ENCODE measurements around the gene MED13L.

The MED13L gene

DNA sequence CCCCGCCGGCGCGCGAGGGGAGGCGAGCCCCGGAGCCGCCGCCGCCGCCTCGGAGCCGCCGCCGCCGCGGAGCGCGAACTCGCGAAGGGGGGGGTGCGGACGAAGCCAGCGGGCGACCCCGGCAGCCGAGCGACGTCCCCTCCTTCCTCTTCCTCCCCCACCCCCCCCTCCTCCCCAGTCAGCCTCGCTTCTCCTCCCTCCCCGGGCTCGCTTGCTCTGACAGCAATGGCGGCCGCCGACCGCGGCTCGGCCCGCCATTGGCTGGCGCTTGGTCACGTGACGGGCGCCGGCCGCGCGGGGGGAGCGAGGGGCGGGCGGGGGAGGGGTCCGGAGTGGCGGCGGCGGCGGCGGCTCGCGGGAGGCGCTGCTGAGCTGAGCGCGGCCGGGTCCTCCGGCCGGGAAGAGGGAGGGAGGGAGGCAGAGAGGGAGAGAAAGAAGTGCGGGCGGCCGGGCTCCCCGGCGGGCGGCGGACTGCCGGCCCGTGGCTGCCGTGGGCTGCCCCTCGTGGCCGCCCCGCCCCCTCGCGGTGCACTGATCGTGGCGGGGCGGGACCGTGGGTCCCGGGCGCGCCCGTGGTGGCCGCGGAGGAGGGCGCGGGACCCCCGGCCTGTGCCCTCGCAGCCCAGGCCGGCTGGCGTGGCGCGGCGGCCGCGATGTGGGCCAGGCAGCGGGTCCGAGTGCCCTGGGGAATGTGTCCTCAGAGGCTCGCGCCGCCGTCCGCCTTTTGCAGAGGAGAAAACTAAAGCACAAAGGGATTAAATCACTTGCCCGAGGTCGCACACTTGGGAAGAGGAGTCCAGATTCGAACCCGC lies at the start of gene MED13L:
MED13L (minus strand) TSS at position 227 of the 812 bp plus-strand sequence. CDS start 562 bp downstream, outside the sequence.
- Histone ChIP-seq H3K4me3 (ENCODE audit: low read depth in 1 of 2, low read length in 1 of 2) (peak within 1 kb of the TSS; percentile 81 to 95), H3K27ac (peak within 1 kb of the TSS; percentile 97), H3K4me1 (ENCODE audit: control insufficient read depth in 1 of 2, insufficient read depth in 1 of 2, low read depth in 1 of 2, low read length in 1 of 2) (peaks cover 76 to 80% of the 10 kb centered on the region in 2 experiments), H3K36me3 (no peaks in the 10 kb centered on the region), H3K27me3 (no peaks in the 10 kb centered on the region), H3K9me3 (no peaks in the 10 kb centered on the region)
- TF ChIP-seq, protein P1, sequence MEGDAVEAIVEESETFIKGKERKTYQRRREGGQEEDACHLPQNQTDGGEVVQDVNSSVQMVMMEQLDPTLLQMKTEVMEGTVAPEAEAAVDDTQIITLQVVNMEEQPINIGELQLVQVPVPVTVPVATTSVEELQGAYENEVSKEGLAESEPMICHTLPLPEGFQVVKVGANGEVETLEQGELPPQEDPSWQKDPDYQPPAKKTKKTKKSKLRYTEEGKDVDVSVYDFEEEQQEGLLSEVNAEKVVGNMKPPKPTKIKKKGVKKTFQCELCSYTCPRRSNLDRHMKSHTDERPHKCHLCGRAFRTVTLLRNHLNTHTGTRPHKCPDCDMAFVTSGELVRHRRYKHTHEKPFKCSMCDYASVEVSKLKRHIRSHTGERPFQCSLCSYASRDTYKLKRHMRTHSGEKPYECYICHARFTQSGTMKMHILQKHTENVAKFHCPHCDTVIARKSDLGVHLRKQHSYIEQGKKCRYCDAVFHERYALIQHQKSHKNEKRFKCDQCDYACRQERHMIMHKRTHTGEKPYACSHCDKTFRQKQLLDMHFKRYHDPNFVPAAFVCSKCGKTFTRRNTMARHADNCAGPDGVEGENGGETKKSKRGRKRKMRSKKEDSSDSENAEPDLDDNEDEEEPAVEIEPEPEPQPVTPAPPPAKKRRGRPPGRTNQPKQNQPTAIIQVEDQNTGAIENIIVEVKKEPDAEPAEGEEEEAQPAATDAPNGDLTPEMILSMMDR (IDR thresholded peaks at IDR 0.05), result peak; percentile 88

DNA sequence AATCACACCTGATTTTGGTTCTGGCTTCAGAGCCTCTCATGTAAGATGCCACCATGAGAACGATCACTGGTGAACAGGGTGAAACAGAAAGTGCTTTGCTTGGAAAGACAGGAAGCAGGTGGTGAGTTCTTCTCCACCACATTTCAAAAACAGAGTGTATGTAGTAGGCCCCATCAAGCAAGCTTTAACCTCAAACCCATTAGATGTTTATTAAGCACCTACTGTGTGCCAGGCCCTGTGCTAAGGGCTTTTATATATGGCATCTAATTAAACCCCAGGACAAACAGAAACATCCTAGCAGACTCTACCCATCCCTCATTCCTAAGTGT lies 47.8 kb upstream of the MED13L start:
- TF ChIP-seq, protein P1 (IDR thresholded peaks at IDR 0.05), result no peak
- peaks cover 43% of the 10 kb centered on the region in 2 experiments for H3K4me1 ChIP-seq (ENCODE audit: control insufficient read depth in 1 of 2, insufficient read depth in 1 of 2, low read depth in 1 of 2, low read length in 1 of 2)
- peak overlapping the region; percentile 30 to 41 for H3K4me3 ChIP-seq (ENCODE audit: low read depth in 1 of 2, low read length in 1 of 2)
- H3K27me3 ChIP-seq, result no peaks in the 10 kb centered on the region
- no peaks in the 10 kb centered on the region for H3K9me3 ChIP-seq
- H3K27ac ChIP-seq, result peak overlapping the region; percentile 85
- H3K36me3 ChIP-seq, result no peaks in the 10 kb centered on the region

DNA sequence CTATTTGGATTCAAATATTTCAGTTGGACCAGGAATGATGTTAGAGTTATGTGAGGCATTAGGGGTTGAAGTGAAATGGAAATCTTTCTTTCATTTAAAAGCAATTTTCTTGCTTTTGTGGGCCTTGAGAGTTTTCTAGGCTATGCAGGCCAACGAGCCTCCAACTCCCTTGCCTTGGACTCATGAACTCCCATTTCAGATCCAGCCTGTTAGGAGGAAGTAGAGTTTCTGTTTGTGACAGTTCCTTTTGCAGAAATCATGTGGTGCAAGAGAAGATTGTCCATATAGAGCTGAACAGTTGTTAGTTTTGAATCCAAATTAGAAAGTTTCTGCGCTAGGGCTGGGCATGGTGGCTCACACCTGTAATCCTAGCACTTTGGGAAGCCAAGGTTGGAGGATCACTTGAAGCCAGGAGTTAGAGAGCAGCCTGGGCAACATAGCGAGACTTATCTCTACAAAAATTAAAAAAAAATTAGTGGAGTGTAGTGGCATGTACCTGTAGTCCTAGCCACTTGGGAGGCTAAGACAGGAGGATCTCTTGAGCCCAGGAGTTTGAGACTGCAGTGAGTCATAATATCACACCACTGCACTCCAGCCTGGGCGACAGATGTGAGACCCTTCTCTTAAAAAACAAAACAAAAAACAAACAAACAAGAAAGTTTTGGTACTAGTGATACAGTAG lies 47.3 kb upstream of the MED13L start:
- H3K36me3 ChIP-seq, result no peaks in the 10 kb centered on the region
- H3K27me3 ChIP-seq, result no peaks in the 10 kb centered on the region
- H3K4me3 ChIP-seq (ENCODE audit: low read depth in 1 of 2, low read length in 1 of 2), result peak overlapping the region; percentile 30 to 41
- H3K4me1 ChIP-seq (ENCODE audit: control insufficient read depth in 1 of 2, insufficient read depth in 1 of 2, low read depth in 1 of 2, low read length in 1 of 2), result peaks cover 48% of the 10 kb centered on the region in 2 experiments
- TF ChIP-seq, protein P1 (IDR thresholded peaks at IDR 0.05), result no peak
- peak overlapping the region; percentile 85 for H3K27ac ChIP-seq
- no peaks in the 10 kb centered on the region for H3K9me3 ChIP-seq

GRCh38 chr12:116323406-116324386 lies 46.2 kb upstream of the MED13L start:
- no peak overlapping the region for H3K4me3 ChIP-seq (ENCODE audit: low read depth in 1 of 2, low read length in 1 of 2)
- H3K4me1 ChIP-seq (ENCODE audit: control insufficient read depth in 1 of 2, insufficient read depth in 1 of 2, low read depth in 1 of 2, low read length in 1 of 2), result peaks cover 59% of the 10 kb centered on the region in 2 experiments
- H3K27ac ChIP-seq, result peak overlapping the region; percentile 85
- H3K36me3 ChIP-seq, result no peaks in the 10 kb centered on the region
- H3K27me3 ChIP-seq, result no peaks in the 10 kb centered on the region
- TF ChIP-seq, protein P1 (IDR thresholded peaks at IDR 0.05), result no peak
- H3K9me3 ChIP-seq, result no peaks in the 10 kb centered on the region

GRCh38 chr12:116321913-116322312 lies 44.4 kb upstream of the MED13L start:
- no peaks in the 10 kb centered on the region for H3K9me3 ChIP-seq
- TF ChIP-seq, protein P1 (IDR thresholded peaks at IDR 0.05), result no peak
- no peak overlapping the region for H3K27ac ChIP-seq
- no peaks in the 10 kb centered on the region for H3K27me3 ChIP-seq
- no peaks in the 10 kb centered on the region for H3K36me3 ChIP-seq
- H3K4me3 ChIP-seq (ENCODE audit: low read depth in 1 of 2, low read length in 1 of 2), result no peak overlapping the region
- H3K4me1 ChIP-seq (ENCODE audit: control insufficient read depth in 1 of 2, insufficient read depth in 1 of 2, low read depth in 1 of 2, low read length in 1 of 2), result peaks cover 69 to 71% of the 10 kb centered on the region in 2 experiments
